NOMO-1 (cell line): ENCODE results near the gene PCMT1.
"Not testable (repeated sequence)": the region's sequence is repeated elsewhere in the genome, so short reads cannot be mapped to it uniquely, and the experiment has no call there.

Source experiments
- DNase-seq, 2 experiments: peaks; one replicate each; lab custom pipeline; 2025; ENCODE audit not compliant: unreplicated experiment in 2 of 2; lab: John Stamatoyannopoulos, UW

The PCMT1 gene

DNA sequence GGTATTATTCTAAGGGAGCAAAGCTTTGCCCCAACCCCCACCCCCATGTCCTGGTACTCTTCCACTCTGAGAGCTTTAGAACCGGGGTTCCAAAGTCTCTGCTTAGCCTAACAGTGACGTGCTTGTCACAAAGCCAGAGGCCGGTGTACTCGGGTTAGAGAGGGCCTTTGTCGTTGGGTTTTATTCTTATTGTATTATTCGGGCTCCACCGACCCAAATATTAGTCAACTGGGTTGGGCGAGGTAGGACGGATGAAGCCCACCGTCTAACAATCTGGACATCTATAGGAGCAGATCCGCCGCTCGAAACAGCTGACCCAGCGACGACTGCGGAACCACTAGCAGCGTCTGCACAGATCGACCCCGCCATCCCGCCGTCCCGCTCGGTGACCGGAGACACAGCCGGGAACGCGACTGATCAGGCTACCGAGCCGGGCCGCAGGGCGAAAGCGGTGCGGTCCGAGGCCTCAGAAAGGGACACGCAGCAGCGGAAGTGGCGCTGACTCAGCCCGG is 403 bp upstream of the PCMT1 start:
- DNase-seq: not testable (repeated sequence)

DNA sequence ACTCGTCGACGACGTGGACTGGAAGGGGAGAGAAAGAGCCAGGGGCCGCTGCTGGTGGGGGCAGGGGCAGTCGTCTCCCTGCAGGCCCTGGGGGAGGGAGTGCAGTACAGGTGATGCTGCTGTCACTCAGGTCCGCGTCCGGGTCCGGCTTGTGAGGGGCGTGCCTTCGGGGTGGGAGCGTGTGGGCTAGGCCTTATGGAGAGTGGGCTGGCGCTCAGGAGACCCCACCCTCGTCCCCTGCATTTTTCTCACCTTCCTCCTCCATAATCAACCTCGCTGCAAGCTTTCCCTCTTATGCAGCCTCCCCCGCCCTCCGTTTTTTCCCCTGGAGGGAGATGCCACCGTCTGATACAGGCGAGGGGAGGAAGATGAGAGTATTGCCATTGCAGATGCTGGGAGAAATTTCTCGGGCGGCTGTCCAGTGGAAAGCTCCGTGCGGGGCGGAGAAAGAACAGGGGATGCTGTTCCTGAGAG is 632 bp downstream of the PCMT1 start:
- peak; percentile 49 to 56 for DNase-seq

DNA sequence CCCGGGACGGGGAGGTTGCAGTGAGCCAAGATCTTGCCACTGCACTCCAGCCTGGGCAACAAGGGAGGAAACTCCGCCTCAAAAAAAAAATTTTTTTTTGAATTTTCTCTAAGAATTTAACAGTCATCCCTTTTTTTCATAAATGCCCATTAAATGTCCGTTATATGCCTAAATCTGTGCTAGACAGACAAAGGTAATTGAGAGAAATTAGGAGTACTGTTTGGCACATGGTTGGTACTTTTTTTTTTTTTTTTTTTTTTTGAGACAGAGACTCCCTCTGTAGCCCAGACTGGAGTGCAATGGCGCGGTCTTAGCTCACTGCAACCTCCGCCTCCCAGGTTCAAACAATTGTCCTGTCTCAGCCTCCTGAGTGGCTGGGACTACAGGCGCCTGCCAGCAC is 1.7 kb downstream of the PCMT1 start:
- DNase-seq: no peak

DNA sequence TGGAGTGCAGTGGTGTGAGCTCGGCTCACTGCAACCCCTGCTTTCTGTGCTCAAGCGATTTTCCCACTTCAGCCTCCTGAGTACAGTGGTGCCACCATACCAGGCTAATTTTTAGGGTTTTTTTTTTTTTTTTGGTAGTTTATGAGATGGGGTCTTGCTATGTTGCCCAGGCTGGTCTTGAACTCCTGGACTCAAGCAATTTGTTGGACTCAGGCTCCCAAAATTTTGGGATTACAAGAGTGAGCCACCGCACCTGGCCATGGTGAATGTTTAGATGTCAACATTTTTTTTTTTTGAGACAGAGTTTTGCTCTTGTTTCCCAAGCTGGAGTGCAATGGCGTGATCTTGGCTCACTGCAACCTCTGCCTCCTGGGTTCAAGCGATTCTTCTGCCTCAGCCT is 2.4 kb downstream of the PCMT1 start:
- not testable (repeated sequence) for DNase-seq

DNA sequence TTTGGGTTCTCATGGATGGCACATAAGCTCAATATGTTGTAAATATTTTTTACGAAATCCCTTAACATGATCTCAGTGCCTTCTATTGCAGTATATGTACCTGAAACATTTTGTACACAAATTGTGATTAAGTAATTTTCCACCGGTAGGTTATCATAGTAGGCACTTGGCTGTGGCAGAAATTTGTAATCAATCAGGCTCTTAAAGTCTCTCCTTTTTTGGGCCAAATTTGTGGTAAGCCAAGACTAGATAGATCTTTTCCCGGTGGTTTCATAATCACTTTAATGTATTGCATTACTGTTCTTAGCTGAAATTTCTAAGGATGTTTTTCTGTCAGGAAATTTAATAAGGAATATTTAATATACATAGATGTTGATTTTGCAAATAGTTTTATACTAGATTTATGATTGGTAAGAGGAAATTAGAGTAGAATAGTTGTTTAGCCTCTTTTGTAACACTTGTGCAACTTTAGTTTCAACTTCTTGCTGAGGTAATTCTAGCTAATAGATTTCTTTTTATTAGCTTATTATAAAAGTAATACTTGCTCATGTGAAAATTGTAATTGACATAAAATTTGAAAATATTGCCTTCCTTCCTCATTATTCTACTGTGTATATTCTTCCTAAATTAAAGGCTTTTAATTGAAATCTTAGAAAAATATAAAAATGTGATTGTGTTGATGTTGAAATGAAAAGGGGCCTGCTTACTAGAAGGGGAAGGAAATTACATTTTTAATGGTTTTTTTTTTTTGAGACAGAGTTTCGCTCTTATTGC is 3.2 kb downstream of the PCMT1 start:
- DNase-seq: peak; percentile 48 to 91

DNA sequence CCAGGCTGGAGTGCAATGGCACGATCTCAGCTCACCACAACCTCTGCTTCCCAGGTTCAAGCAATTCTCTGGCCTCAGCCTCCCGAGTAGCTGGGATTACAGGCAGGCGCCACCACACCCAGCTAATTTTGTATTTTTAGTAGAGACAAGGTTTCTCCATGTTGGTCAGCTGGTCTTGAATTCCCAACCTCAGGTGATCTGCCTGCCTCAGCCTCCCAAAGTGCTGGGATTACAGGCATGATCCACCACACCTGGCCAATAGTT is 3.8 kb downstream of the PCMT1 start:
- DNase-seq: not testable (repeated sequence)

DNA sequence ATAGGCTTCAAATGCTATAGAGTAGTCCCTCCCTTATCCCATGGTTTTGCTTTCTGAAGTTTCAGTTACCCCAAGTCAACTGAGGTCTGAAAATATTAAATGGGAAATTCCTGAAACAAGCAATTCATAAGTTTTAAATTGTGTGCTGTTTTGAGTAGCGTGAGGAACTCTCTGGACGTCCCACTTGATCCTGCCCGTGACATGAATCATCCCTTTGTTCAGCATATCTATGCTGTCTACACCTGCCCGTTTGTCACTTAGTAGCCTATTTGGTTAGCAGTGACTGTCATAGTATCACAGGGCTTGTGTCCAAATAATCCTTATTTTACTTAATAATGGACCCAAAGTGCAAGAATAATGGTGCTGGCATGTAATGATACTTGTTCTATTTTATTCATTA is 5.0 kb downstream of the PCMT1 start:
- DNase-seq: no peak

DNA sequence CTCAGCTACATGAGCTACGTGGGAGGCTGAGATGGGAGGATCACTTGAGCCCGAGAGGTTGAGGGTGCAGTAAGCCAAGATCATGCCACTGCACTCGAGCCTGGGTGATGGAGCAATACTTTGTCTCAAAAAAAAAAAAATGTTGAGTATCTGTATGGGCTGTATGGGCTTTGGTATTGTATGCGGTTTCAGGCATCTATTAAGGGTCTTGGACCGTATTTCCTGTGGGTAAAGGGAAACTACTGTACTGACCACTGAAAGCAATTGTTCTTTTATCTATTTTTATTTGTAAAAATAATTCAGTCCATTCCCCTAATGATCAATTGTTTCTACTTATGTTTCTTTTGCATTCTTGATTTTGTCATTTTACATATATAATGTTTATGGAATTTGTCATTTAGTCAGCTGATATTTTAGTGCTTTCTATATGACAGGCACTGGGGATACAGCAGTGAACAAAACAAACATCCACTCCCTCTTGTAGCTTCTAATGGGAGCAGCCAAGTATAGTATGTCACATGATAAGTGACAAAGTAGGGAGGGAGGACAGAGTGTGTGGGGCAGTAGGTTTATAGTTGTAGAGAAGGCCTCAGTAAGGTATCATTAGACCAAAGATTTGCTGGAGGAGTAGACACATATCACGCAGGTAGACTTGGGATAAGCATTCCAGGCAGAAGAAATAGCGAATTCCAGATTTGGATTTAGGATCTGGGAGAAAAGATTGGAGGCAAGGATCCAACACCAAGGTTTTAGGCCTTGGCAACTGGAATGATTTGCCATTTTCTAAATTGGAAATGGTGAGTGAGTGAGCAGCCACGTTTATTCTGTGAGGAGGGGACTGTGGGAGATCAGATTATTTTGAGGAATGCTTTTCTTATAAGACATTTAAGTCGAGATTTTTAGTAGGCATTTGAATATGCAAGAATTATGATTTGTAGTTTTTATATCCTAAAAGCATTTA is 6.0 kb downstream of the PCMT1 start:
- DNase-seq: no peak

DNA sequence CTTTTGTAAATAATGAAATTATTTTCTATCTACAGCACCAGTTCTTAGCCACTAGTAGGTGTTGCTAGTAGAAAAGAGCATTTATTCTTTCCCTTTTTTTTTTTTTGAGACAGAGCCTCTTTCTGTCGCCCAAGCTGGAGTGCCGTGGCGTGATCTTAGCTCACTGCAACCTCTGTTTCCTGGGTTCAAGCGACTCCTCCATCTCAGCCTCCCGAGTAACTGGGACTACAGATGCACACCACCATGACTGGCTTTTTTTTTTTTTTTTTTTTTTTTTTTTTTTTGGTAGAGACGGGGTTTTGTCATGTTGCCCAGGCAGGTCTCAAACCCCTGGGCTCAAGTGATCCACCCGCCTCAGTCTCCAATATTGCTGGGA is 6.7 kb downstream of the PCMT1 start:
- DNase-seq: no peak

DNA sequence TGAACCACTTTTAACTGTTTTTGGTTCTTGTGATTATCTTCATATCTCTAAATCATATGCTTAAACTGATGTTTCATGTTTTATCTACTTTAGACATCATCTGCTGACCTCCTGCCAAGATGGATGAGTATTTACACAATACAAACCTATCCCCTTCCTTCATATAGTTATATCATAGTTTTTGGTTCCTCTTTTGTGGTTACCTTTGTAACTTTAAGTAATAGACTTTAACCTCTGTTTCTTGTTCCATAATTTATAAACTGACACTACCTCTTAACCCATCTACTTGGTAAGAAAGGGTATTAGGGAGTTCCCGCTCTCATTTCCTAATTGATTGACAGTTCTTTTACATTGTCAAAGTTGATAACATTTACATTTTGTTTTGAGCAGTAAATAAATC is 11.9 kb downstream of the PCMT1 start:
- DNase-seq: peak; percentile 79 to 98

DNA sequence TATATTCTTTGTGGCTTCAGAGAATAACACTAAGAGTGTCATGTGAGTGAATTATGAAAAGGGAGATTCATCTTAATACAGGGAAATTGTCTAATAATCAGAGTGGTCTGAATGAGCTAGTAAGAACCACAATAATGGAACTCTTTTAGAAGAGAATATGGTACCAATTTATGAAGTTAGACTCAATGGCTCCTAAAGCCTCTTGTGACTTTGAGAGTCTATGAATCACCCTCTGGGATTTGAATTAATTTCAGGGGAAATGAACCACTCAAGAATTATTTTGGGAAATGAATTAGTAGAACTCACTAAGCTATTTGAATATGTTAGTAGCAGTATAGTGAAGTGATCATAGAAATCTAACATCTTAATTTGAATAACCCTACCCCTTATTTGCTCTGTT is 14.3 kb downstream of the PCMT1 start:
- no peak for DNase-seq

DNA sequence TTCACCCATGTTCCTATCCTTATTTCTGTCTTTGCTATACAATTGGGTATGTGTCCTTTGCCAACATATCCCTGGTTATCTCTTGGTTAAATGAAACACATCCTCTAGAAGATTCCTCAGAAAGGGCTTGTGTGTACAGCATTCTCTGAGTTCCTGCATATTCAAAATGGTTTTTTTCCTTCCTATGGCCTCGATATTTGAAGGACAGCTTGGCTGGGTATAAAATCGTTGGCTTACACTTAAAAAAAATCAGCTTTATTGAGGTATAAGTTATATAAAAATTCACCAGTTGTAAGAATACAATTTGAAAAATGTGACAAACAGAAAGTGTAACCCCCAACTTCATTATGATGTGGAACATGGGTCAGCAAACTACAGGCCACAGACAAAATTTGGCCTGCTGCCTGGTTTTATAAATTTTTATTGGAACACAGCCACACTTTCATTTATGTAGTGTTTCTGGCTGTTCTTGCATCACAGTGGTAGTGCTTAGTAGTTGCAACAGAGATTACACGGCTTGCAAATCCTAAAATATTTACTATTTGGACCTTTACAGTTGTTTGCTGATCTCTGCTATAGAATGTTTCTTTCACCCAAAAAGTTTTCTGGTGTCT is 16.7 kb downstream of the PCMT1 start:
- no peak for DNase-seq

DNA sequence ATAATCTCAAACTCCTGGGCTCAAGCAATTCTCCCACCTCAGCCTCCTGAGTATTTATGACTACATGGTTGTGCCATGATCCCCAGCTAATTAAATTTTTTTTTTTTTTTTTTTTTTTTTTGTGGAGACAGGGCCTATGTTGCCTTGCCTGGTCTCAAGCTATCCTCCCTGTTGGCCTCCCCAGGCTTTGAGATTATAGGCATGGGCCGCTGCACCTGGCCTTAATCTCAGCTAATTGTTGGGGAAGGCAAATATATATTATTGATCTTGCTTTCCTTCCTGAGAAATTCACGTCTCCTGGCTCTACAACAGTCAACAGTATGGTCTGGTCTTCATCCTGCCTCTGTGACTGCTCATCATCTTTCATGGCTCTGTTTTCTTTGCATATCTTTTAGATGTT is 20.1 kb downstream of the PCMT1 start:
- DNase-seq: no peak

DNA sequence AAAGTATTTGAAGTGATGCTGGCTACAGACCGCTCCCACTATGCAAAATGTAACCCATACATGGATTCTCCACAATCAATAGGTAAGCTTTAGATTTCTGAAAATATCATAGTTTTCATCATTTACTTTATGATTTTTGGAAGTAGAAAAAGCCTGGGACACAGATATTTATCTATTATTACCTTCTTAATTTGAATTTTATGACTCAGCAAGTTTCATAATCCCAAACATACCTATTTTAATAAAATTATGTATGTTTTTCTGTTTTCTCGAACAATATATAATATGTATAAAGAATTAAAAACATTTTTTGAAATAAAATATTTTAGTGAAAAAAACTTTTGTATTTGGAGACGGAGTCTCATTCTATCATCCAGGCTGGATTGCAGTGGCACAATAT is 21.6 kb downstream of the PCMT1 start:
- DNase-seq: no peak

DNA sequence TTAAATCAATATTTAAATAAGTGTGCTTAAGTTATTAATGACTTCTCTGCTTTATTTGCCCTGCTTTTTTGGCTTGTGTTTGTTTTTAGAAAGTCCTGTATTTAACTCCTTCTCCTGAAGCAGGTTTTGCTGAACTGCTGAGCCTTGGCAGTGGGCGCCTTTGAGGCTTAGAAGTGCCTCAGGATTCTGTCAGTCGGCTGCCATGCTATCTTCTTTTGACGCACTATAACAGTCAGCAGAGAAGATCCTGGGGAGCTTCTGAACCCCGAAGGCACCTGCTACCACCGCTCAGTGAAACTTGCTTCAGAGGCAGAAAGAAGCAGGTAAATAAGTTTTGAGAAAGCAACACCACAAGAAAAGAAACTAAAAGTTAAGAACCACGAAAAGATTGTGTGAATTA is 22.4 kb downstream of the PCMT1 start:
- DNase-seq: no peak

DNA sequence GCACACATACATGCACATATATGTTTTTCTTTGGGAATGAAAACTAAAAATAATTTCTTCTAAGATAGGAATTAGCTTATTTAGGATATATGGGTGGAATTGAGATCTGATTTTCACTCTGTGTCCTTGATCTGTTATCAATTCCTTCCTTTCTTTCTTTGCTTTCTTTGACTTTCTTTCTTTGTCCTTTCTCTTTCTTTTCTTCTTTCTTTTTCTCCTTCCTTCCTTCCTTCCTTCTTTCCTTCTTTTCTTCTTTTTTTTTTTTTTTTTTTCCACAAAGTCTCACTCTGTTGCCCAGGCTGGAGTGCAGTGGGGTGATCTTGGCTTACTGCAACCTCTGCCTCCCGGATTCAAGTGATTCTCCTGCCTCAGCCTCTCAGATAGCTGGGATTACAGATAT is 28.1 kb downstream of the PCMT1 start:
- DNase-seq: no peak

DNA sequence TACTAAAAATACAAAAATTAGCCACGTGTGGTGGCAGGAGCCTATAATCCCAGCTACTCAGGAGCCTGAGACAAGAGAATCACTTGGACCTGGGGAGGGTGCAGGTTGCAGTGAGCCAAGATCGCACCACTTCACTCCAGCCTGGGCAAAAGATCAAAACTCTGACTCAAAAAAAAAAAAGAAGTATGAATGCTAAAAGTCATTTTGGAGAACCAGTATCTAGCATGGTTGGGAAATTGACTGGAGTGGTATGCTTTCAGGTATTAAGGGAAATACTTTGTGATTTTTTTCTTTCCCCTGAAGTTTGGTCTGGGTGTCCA is 30.1 kb downstream of the PCMT1 start:
- no peak for DNase-seq

DNA sequence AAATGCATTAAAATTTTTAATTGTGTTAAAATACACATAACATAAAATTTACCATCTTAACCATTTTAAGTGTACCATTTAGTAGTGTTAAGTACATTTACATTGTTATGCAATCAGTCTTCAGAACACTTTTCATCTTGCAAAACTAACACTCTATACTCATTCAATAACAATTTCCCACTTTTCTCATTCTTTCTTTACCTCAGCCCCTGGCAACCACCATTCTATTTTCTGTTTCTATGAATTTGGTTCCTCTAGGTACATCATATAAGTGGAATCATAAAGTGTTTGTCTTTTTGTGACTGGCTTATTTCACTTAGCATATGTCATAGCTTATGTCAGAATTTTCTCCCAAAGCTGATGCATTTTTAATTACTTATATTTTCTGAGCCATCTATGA is 32.2 kb downstream of the PCMT1 start:
- no peak for DNase-seq

DNA sequence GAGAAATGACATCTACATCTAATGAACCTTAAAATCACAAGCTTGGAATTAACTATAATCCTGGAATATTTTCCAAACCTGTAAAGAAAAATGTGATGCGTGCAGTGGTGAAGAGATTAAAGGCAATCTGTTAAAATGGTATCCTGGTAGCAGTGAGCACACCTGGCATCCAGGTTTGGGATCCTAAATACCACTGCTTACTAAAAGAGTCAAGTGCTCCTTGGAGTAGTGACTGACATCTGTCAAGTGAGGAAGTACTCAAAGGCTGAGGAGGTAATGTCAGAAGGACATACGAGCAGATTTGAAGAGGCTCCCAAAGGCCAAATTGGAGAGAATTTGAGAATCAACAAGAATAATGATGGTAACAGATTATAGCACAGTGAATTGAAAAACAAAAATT is 32.8 kb downstream of the PCMT1 start:
- DNase-seq: no peak

DNA sequence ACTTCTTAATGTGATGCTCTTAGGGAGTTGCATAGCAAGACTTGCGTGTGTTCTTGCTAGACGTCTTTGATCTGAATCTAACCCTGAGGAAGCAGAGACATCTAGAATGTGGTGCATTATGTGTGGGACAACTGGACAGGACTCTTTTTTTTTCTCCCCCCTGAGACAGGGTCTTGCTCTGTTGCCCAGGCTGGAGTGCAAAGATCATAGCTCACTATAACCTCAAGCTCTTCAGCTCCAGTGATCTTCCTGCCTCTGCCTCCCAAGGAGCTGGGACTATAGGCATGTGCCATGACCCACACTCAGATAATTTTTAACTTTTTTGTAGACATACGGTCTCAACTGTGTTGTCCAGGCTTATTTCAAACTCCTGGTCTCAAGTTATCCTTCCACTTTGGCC is 34.0 kb downstream of the PCMT1 start:
- DNase-seq: no peak

DNA sequence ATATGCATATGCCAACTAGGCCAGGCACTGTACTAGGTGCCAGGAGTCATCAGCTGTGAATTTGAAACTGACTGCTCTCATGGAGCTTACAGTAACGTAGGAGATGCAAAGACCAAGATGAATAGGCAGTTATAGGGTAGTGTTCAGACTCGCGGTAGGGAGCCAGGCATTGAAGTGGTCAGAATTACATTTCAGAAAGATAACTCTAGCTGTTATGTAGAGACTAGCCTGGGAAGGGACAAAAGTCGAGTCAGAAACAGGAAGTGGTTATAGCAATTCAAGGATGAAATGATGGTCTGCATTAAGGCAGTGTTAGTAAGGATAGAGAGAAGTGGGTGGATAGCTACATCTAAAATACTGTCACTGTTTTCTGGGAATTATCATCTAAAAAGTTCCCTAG is 56.6 kb downstream of the PCMT1 start:
- peak in 1 of 2 experiments; percentile 35 for DNase-seq

DNA sequence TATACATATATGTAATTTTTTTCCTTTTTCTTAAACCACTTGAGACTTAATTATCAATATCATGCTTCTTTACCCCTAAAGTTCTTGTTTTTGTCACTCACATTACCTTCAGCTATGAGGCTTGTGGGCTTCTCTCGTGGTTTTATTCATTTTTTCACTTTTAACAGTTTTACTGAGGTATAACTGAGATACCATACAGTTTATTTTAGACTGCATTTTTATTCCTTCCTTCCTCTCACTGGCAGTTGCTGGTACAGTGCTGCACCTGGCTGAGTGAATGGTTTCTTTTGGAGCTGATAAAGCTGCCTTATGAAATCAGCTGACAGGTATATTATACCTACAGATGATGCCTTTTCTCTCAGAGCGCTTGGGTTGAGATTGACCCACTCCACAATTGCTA is 60.3 kb downstream of the PCMT1 start:
- no peak for DNase-seq
